IMR-90 (cell line): ENCODE data around the gene ROBO1. TPM values are rescaled to one million over a fixed set of nuclear protein-coding genes. Genes with fewer than 3 reads are reported as not detected.

Experiments
- ATAC-seq: fragments of 200-7000 bp; cut with Tn5 transposase; 2 replicates; pipeline ENCODE4 v1.9.1; 2020; ENCODE audit warnings: low read depth, mild to moderate bottlenecking, moderate library complexity
- BruUV-seq: library from RNA; stranded (reverse); fragments of 400-500 nt; replicated peaks from 2 replicates; lab custom pipeline; 2021; lab: Mats Ljungman, UMichigan
- CTCF ChIA-PET: fragments of 300-600 bp; formaldehyde crosslinking; extraction: SDS; loops from one replicate; lab custom pipeline; 2021; ENCODE audit warnings: antibody characterized with exemption; lab: Yijun Ruan, JAX
- POLR2A ChIA-PET: fragments of 300-600 bp; sonication (Branson Sonifier 250); formaldehyde crosslinking; loops from one replicate; lab custom pipeline; 2022; ENCODE audit warnings: antibody characterized with exemption; ENCODE audit not compliant: unreplicated experiment; lab: Charles Lee
- DNase-seq: peaks from one replicate; pipeline ENCODE4 v3.0.0; 2013
- H2AFZ ChIP-seq: replicated peaks from 2 replicates; pipeline ENCODE3; 2013; ENCODE audit warnings: low read length, mild to moderate bottlenecking; ENCODE audit not compliant: poor library complexity
- H2AK5ac ChIP-seq: 2 replicates; pipeline ENCODE4 v1.6.1; 2013; ENCODE audit warnings: low read depth, low read length, inconsistent platforms
- H2AK9ac ChIP-seq: replicated peaks from 2 replicates; pipeline ENCODE3; 2013; ENCODE audit warnings: mild to moderate bottlenecking, low read depth, low read length, moderate library complexity; ENCODE audit not compliant: poor library complexity
- H2BK120ac ChIP-seq: 2 replicates; pipeline ENCODE4 v1.6.1; 2013; ENCODE audit warnings: low read depth, low read length, inconsistent platforms
- H2BK15ac ChIP-seq: 3 replicates; pipeline ENCODE4 v1.6.1; 2013; ENCODE audit warnings: low read depth, low read length, inconsistent platforms
- H2BK20ac ChIP-seq: 2 replicates; pipeline ENCODE4 v1.6.1; 2013; ENCODE audit warnings: low read depth, mild to moderate bottlenecking, inconsistent platforms, low read length, moderate library complexity
- H2BK5ac ChIP-seq: 2 replicates; pipeline ENCODE4 v1.6.1; 2013; ENCODE audit warnings: mild to moderate bottlenecking, low read depth, low read length, inconsistent platforms; ENCODE audit not compliant: poor library complexity, severe bottlenecking
- H3K14ac ChIP-seq: replicated peaks from 2 replicates; pipeline ENCODE4 v1.6.1; 2013; ENCODE audit warnings: low read depth, low read length, inconsistent platforms
- H3K18ac ChIP-seq: 2 replicates; pipeline ENCODE4 v1.6.1; 2013; ENCODE audit warnings: low read depth, low read length, control low read depth
- H3K23ac ChIP-seq: 2 replicates; pipeline ENCODE4 v1.6.1; 2013; ENCODE audit warnings: low read depth, low read length, inconsistent platforms
- H3K27ac ChIP-seq: 2 replicates; pipeline ENCODE4 v1.5.1; 2013; ENCODE audit warnings: mild to moderate bottlenecking, control low read depth, low read length; ENCODE audit not compliant: insufficient read depth
- H3K27me3 ChIP-seq: 2 replicates; pipeline ENCODE4 v1.6.1; 2013; ENCODE audit warnings: low read length; ENCODE audit not compliant: control insufficient read depth, insufficient read depth
- H3K36me3 ChIP-seq: 2 replicates; pipeline ENCODE4 v1.6.1; 2013; ENCODE audit warnings: low read length, mixed read lengths; ENCODE audit not compliant: control insufficient read depth, insufficient read depth
- H3K4ac ChIP-seq: 2 replicates; pipeline ENCODE4 v1.6.1; 2013; ENCODE audit warnings: low read depth, low read length, inconsistent platforms
- H3K4me1 ChIP-seq: 2 replicates; pipeline ENCODE4 v1.6.1; 2013; ENCODE audit warnings: low read length, mixed read lengths; ENCODE audit not compliant: control insufficient read depth, insufficient read depth
- H3K4me2 ChIP-seq: 2 replicates; pipeline ENCODE4 v1.6.1; 2013; ENCODE audit warnings: low read depth, mild to moderate bottlenecking, control low read depth, low read length, moderate library complexity
- H3K4me3 ChIP-seq: 2 replicates; pipeline ENCODE4 v1.5.1; 2013; ENCODE audit warnings: low read depth, mild to moderate bottlenecking, control low read depth, low read length, moderate library complexity; ENCODE audit not compliant: insufficient read depth
- H3K56ac ChIP-seq: 2 replicates; pipeline ENCODE4 v1.6.1; 2013; ENCODE audit warnings: low read length, inconsistent platforms; ENCODE audit not compliant: insufficient read depth; ENCODE audit errors: extremely low read depth
- H3K79me1 ChIP-seq, 2 experiments: 2 replicates each; pipeline ENCODE4 v1.6.1; 2013; ENCODE audit warnings: low read length in 2 of 2, inconsistent platforms in 1 of 2, low read depth in 1 of 2
- H3K9ac ChIP-seq: 2 replicates; pipeline ENCODE4 v1.6.1; 2013; ENCODE audit warnings: low read depth, low read length, control low read depth
- H3K9me1 ChIP-seq: 2 replicates; pipeline ENCODE4 v1.6.1; 2013; ENCODE audit warnings: low read length, inconsistent platforms; ENCODE audit not compliant: insufficient read depth
- H3K9me3 ChIP-seq: 2 replicates; pipeline ENCODE4 v1.6.1; 2013; ENCODE audit warnings: low read length; ENCODE audit not compliant: control insufficient read depth, insufficient read depth
- H4K20me1 ChIP-seq: 2 replicates; pipeline ENCODE4 v1.6.1; 2013; ENCODE audit warnings: low read length, inconsistent platforms; ENCODE audit not compliant: insufficient read depth
- H4K5ac ChIP-seq: 2 replicates; pipeline ENCODE4 v1.6.1; 2013; ENCODE audit warnings: mild to moderate bottlenecking, low read depth, low read length, control low read depth
- H4K8ac ChIP-seq, 2 experiments: 2 replicates each; pipeline ENCODE4 v1.6.1; 2013; ENCODE audit warnings: low read depth in 2 of 2, low read length in 2 of 2, control low read depth in 1 of 2, inconsistent platforms in 1 of 2
- H4K91ac ChIP-seq: 2 replicates; pipeline ENCODE4 v1.6.1; 2013; ENCODE audit warnings: low read depth, low read length, inconsistent platforms; ENCODE audit not compliant: insufficient read depth
- CTCF ChIP-seq: conservative IDR thresholded peaks from 2 replicates; pipeline ENCODE4 v1.5.1; 2012; ENCODE audit warnings: mild to moderate bottlenecking, low read depth, low read length, improper control_type of control experiment
- NFE2L2 ChIP-seq: fragments of 150-350 bp; IDR thresholded peaks from 2 replicates; pipeline ENCODE4 v1.6.1; 2016; ENCODE audit warnings: low read depth, mild to moderate bottlenecking, low read length
- RAD21 ChIP-seq: IDR thresholded peaks from 2 replicates; pipeline ENCODE4 v1.6.1; 2012; ENCODE audit warnings: low read length, improper control_type of control experiment
- RFX5 ChIP-seq: IDR thresholded peaks from 2 replicates; pipeline ENCODE4 v1.8.0; 2012; ENCODE audit warnings: low read depth, mild to moderate bottlenecking, low read length, moderate library complexity
- SMC3 ChIP-seq: fragments of 150-350 bp; IDR thresholded peaks from 2 replicates; pipeline ENCODE4 v1.6.1; 2016; ENCODE audit warnings: low read depth, mild to moderate bottlenecking, antibody characterized with exemption, low read length, moderate library complexity
- dilution Hi-C: fragments of 300-500 bp; cut with HindIII; formaldehyde crosslinking; loops from one replicate; pipeline ENCODE4 v1.14.3; 2018; ENCODE audit warnings: low sequenced_read_pairs; ENCODE audit not compliant: unreplicated experiment
- in situ Hi-C: fragments of 300-500 bp; cut with MboI; formaldehyde crosslinking; loops from 3 replicates; pipeline ENCODE4 v1.14.3; 2019; ENCODE audit warnings: low sequenced_read_pairs, inconsistent platforms, mixed read lengths
- intact Hi-C: fragments of 100-400 bp; cut with micrococcal nuclease; formaldehyde crosslinking; loops from 2 replicates; pipeline ENCODE4 v1.10.0; 2022
- polyA plus RNA-seq, 3 experiments: library from polyadenylated mRNA; depleted of rRNA; stranded (reverse); fragments of >200 nt; gene quantifications; 2 replicates each; pipeline ENCODE4 v1.2.3, GENCODE V29; 2012; ENCODE audit warnings: low replicate concordance in 1 of 3
- total RNA-seq: library from RNA; depleted of rRNA; stranded (reverse); fragments of >200 nt; gene quantifications from 2 replicates; pipeline ENCODE4 v1.2.3, GENCODE V29; 2012

ROBO1 gene
- total and polyA plus RNA-seq, 2 of the 4 experiments (the other 2 are of a cell fraction): 24.1 to 53.9 TPM

GRCh38 chr3:78895528-78895927, 872.3 kb downstream of the ROBO1 start:
- in situ Hi-C loops: no loop called here
- Histone ChIP-seq H2BK5ac (no peak overlapping the region), H3K9me3 (no peaks in the 10 kb centered on the region), H3K9me1 (no peaks in the 10 kb centered on the region), H4K20me1 (no peaks in the 10 kb centered on the region), H3K4me1 (no peaks in the 10 kb centered on the region), H3K18ac (no peak overlapping the region), H2BK15ac (no peak overlapping the region), H3K36me3 (no peaks in the 10 kb centered on the region), H3K4me2 (no peak overlapping the region), H3K79me1 (peaks cover 6 to 9% of the 10 kb centered on the region in 2 experiments), H2BK20ac (no peak overlapping the region), H3K14ac (no peak overlapping the region), H3K4ac (no peak overlapping the region), H3K4me3 (no peak overlapping the region), H3K9ac (no peak overlapping the region), H3K27ac (no peak overlapping the region), H2AK9ac (no peak overlapping the region), H2AFZ (no peak overlapping the region), H3K56ac (no peak overlapping the region), H2BK120ac (no peak overlapping the region), H2AK5ac (no peak overlapping the region), H3K23ac (no peak overlapping the region), H4K8ac (no peak overlapping the region), H4K91ac (no peak overlapping the region), H4K5ac (no peak overlapping the region), H3K27me3 (no peaks in the 10 kb centered on the region)
- ChIA-PET CTCF (no interaction called here), POLR2A (no interaction called here)
- no peak for TF ChIP-seq RFX5
- TF ChIP-seq NFE2L2: no peak
- TF ChIP-seq RAD21: no peak
- no peak for TF ChIP-seq CTCF
- TF ChIP-seq SMC3: no peak
- no peak for ATAC-seq
- dilution Hi-C loops: no loop called here
- no TSS peak for BruUV-seq
- intact Hi-C loops: no loop called here
- DNase-seq: no peak
